Breast epithelium (tissue), 3 donors: ENCODE measurements around the gene ITPRID1.

ENCODE experiments used
- POLR2A ChIP-seq: fragments of 450-650 bp; IDR thresholded peaks from one replicate; pipeline ENCODE4 v1.6.1; 2016; ENCODE audit warnings: antibody characterized with exemption, mild to moderate bottlenecking, moderate library complexity
- TF ChIP-seq, protein P1 (sequence below), 3 donors: fragments of 450-650 bp; IDR thresholded peaks; one replicate each; pipeline ENCODE4 v1.5.1; 2016 to 2017; ENCODE audit warnings: antibody characterized with exemption in 3 of 3, mild to moderate bottlenecking in 3 of 3, moderate library complexity in 3 of 3

DNA sequence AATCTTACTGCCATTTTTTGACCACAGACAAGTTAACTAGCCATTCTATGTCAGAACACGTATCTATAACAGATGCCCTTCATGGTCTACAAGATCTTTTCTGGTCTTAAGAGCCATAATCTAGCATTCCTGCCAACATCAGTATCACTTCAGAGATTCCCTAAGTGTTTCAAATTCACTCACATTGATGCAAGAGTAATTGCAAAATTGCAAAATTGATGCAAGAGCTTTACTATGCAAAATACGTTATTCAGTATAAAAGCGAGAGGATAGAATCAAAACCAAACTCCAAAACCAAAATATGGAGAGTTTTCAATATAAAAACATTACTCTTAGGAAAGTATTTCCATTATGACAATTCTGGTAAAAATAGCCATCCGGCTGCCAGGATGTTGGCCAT, 135.0 kb downstream of the ITPRID1 start:
- TF ChIP-seq, protein P1, sequence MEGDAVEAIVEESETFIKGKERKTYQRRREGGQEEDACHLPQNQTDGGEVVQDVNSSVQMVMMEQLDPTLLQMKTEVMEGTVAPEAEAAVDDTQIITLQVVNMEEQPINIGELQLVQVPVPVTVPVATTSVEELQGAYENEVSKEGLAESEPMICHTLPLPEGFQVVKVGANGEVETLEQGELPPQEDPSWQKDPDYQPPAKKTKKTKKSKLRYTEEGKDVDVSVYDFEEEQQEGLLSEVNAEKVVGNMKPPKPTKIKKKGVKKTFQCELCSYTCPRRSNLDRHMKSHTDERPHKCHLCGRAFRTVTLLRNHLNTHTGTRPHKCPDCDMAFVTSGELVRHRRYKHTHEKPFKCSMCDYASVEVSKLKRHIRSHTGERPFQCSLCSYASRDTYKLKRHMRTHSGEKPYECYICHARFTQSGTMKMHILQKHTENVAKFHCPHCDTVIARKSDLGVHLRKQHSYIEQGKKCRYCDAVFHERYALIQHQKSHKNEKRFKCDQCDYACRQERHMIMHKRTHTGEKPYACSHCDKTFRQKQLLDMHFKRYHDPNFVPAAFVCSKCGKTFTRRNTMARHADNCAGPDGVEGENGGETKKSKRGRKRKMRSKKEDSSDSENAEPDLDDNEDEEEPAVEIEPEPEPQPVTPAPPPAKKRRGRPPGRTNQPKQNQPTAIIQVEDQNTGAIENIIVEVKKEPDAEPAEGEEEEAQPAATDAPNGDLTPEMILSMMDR (IDR thresholded peaks at IDR 0.05), result no peak
- TF ChIP-seq POLR2A, result no peak
